Astrocyte of the cerebellum (primary cell): ENCODE data around the gene KXD1.
A peak's percentile ranks its signal among the peaks of the same experiment; 100 is the strongest.
"Not testable (repeated sequence)": the region's sequence is repeated elsewhere in the genome, so short reads cannot be mapped to it uniquely, and the experiment has no call there.

Experiments
- DNase-seq: peaks from one replicate; pipeline ENCODE4 v3.0.0-alpha.2; 2011; ENCODE audit warnings: low read depth
- H3K4me3 ChIP-seq: 2 replicates; pipeline ENCODE4 v1.5.1; 2011; ENCODE audit warnings: mild to moderate bottlenecking, low read depth, low read length, moderate library complexity
- CTCF ChIP-seq: IDR thresholded peaks from 2 replicates; pipeline ENCODE4 v1.5.1; 2012; ENCODE audit warnings: low read length, low read depth, moderate library complexity, mild to moderate bottlenecking; ENCODE audit errors: missing control alignments
- in situ Hi-C: cut with HindIII; loops from 2 replicates; pipeline ENCODE4 v1.10.0; 2017; ENCODE audit warnings: low sequenced_read_pairs

KXD1 gene

GRCh38 chr19:18594096-18594823 is 36.6 kb downstream of the KXD1 start:
- in situ Hi-C loops: loop anchor here (25.0 kb wide), 1 partner anchor 243 kb away; the partner anchor contains the start of gene UPF1
- peak; percentile 54 for TF ChIP-seq CTCF
- peak; percentile 50 for DNase-seq
- H3K4me3 ChIP-seq: peak overlapping the region; percentile 34

DNA sequence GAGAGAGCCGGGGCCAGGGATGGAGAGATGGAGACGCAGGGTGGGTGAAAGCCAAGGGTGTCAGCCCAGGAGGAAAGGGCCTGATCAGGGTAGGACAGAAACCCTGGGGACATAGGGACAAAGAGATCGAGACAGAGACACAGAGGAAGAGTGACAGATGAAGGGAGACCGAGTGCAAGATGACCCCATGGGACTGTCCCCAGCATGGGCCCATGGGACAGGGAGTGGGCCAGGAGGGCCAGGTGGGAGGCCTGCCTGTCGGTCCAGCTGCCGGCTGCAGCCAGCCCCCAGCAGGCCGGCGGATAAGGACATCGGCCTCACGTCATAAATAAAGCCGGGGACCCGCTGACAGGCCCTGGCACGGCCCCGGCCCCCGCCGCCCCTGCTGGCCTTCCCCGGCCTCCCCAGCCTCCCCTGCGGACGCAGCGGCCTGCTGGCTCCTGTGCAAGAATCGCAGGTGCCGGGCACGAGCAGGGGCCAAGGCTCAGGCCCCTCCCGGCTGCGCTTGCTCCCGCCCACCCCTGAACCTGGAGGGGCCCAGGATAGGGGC is 37.2 kb downstream of the KXD1 start:
- H3K4me3 ChIP-seq: peak overlapping the region; percentile 34
- no peak for TF ChIP-seq CTCF
- in situ Hi-C loops: loop anchor here (5.0 to 25.0 kb wide), 2 partner anchors 77 to 242 kb away; partner anchors contain the start of gene UPF1
- DNase-seq: no peak

- TF ChIP-seq CTCF: no peak
- no peak overlapping the region for H3K4me3 ChIP-seq
- no peak for DNase-seq
- in situ Hi-C loops: loop anchor here (5.0 to 25.0 kb wide), 2 partner anchors 77 to 242 kb away; partner anchors contain the start of gene UPF1
These were observed 37.8 kb downstream of the KXD1 start for GRCh38 chr19:18595475-18595874.

- no peak overlapping the region for H3K4me3 ChIP-seq
- no peak for TF ChIP-seq CTCF
- in situ Hi-C loops: loop anchor here (5.0 to 25.0 kb wide), 2 partner anchors 76 to 241 kb away; partner anchors contain the start of gene UPF1
- DNase-seq: no peak
These were observed 39.1 kb downstream of the KXD1 start for GRCh38 chr19:18596752-18597157.

- in situ Hi-C loops: loop anchor here (5.0 to 25.0 kb wide), 2 partner anchors 74 to 239 kb away; partner anchors contain the start of gene UPF1
- no peak overlapping the region for H3K4me3 ChIP-seq
- no peak for DNase-seq
- no peak for TF ChIP-seq CTCF
These were observed 40.4 kb downstream of the KXD1 start for GRCh38 chr19:18597809-18598660.

DNA sequence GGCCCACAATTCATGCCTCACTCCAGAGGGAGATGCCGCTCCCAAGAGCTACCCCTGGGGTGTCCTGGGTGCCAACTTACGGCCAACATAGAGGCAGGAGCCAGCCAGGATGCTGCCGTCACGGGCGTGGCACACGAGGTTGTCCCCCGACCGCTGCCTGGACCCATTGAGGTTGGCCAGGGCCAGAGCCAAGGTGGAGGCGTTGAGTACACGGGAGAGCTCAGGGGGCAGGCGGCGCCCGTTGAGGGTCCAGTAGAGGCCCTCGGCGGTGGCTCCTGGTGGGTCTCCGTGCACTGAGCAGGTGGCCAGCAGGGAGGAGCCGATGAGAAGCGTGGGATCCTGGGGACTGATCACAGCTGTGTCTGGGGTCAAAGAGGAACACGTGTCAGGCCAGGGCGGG is 41.8 kb downstream of the KXD1 start:
- no peak for TF ChIP-seq CTCF
- DNase-seq: no peak
- in situ Hi-C loops: loop anchor here (5.0 to 25.0 kb wide), 2 partner anchors 73 to 238 kb away; partner anchors contain the start of gene UPF1
- no peak overlapping the region for H3K4me3 ChIP-seq

DNA sequence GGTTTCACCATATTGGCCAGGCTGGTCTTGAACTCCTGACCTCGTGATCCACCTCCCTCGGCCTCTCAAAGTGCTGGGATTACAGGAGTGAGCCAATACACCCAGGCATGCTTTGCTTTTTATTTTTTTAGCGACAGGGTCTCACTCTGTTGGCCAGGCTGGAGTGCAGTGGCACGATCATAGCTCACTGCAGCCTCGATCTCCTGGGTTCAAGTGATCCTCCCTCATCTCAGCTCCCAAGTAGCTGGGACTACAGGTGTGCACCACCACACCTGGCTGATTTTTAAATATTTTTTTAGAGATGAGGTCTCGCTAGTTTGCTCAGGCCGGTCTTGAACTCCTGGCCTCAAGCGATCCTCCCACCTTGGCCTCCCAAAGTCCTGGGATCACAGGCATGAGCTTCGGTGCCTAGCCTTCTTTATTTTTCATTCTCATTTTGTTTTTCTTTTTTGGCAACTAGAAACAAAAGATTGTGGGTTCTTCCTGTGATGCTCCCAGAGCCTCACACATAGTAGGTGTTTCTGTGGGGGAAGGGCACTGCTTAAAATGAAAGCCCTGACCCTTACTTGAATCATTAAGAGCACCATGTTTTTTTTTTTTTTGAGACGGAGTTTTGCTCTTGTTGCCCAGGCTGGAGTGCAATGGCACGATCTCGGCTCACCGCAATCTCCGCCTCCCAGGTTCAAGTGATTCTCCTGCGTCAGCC is 43.2 kb downstream of the KXD1 start:
- in situ Hi-C loops: not testable (repeated sequence)

More for the DNA sequence above, 43.2 kb downstream of the KXD1 start:
- H3K4me3 ChIP-seq, DNase-seq: not testable (repeated sequence)
